Uterus (tissue), 4 donors: Measurements from ENCODE around the gene UBC. TPM values are rescaled to one million over a fixed set of nuclear protein-coding genes. Genes with fewer than 3 reads are reported as not detected.
A peak's percentile ranks its signal among the peaks of the same experiment; 100 is the strongest.

Experiments
- DNase-seq, 2 donors: peaks; one replicate each; pipeline ENCODE4 v3.0.0-alpha.2; 2019 to 2020
- H3K27ac ChIP-seq, 2 donors: fragments of 200-600 bp; sonication (generic); 1 replicate in 1 of 2; 2 replicates in 1 of 2; pipeline ENCODE4 v1.5.1; 2016 to 2018
- H3K27me3 ChIP-seq, 2 donors: fragments of 200-600 bp; sonication (generic); one replicate each; pipeline ENCODE4 v1.5.1; 2018 to 2019; ENCODE audit warnings: control low read depth in 1 of 2
- H3K36me3 ChIP-seq, 2 donors: fragments of 200-600 bp; sonication (generic); one replicate each; pipeline ENCODE4 v1.5.1; 2019; ENCODE audit warnings: control low read depth in 1 of 2
- H3K4me1 ChIP-seq, 2 donors: fragments of 200-600 bp; sonication (generic); one replicate each; pipeline ENCODE4 v1.5.1; 2018 to 2019; ENCODE audit warnings: control low read depth in 1 of 2
- H3K4me3 ChIP-seq, 2 donors: fragments of 200-600 bp; sonication (generic); 1 replicate in 1 of 2; 2 replicates in 1 of 2; pipeline ENCODE4 v1.5.1; 2018 to 2019; ENCODE audit warnings: mild to moderate bottlenecking in 1 of 2
- H3K9me3 ChIP-seq, 2 donors: fragments of 200-600 bp; sonication (generic); one replicate each; pipeline ENCODE4 v1.5.1; 2019; ENCODE audit warnings: control low read depth in 1 of 2
- CTCF ChIP-seq, 4 experiments: fragments of 200-600 bp in 2 of 4; fragments of 450-650 bp in 2 of 4; sonication (generic) in 2 of 4; IDR thresholded peaks; one replicate each; pipeline ENCODE4 v1.5.1; 2016 to 2019; ENCODE audit warnings: antibody characterized with exemption in 4 of 4, mild to moderate bottlenecking in 2 of 4, moderate library complexity in 1 of 4
- POLR2A ChIP-seq, 2 donors: fragments of 450-650 bp; IDR thresholded peaks; one replicate each; pipeline ENCODE4 v1.6.1; 2016; ENCODE audit warnings: antibody characterized with exemption in 2 of 2, mild to moderate bottlenecking in 1 of 2, moderate library complexity in 1 of 2
- intact Hi-C: fragments of 100-400 bp; cut with DNase I; formaldehyde crosslinking; loops from one replicate; pipeline ENCODE4 v1.15.1; 2023; ENCODE audit warnings: low total_unique reads
- microRNA-seq: library from miRNA; unstranded; fragments of <30 nt; microRNA quantifications from one replicate; pipeline ENCODE4, GENCODE V29; 2016; ENCODE audit warnings: borderline microRNAs expressed, borderline replicate concordance
- small RNA-seq: library from RNA; depleted of rRNA; stranded (forward); fragments of <200 nt; gene quantifications from one replicate; pipeline ENCODE3, GENCODE V24; 2016
- total RNA-seq, 4 donors: library from RNA; depleted of rRNA in 3 of 4; stranded (reverse); fragments of >200 nt in 3 of 4; gene quantifications; one replicate each; pipeline versions ENCODE4 v1.1.0 to v1.2.4, GENCODE V29; 2014 to 2023
- donor health status: DM: yes; HTN: yes; CAD: no.

Gene UBC
- total RNA-seq, 4 donors from 2014 or later, result 821 to 1,719 (median 1,034) TPM

DNA sequence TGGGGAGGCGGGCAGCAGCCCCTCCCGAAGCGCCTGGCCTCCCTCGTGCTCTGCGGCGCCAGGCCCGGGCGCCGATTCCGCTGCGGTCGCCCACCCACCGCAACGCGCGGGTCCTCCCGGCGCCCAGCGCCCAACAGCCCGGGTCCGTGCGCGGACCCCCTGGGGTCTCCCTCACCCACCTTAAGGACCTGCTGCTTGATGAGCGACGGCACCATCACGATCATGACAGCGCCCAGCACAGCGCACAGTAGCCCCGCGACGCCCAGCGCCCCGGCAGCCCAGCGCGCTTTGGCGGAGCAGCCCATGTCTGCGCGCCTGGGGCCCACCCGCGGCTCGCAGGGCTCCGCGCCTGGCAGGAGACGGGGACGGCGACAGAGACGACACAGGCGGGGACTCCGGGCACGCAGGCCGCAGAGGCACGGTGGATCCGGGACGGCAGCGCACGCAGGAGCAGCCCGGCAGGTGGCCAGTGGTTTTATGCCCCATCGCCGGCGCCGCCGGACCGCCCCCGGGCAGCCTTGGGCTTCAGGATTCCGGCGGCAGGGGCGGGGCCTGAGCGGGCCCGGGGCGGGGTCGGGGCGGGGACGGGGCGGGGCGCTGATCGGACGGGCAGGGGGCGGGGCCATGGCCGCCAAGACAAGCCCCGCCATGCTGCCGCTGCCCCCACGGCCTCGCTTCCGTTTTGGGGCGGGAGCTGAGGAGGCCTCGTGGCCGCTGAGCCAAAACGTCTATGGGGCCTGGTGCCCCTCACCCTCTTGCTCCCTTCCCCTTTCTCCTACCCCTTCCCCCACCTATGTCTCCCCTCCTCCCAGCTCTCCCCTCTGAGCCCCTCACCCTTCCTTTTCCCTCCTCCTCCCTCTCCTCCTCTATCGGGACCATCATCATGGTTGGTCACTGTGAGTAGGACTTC, 50.8 kb downstream of the UBC start, which contains the start of gene SCARB1:
Gene SCARB1 (minus strand): TSS at position 449 of the 910 bp plus-strand sequence. CDS start 144 bp downstream, at position 305.
- intact Hi-C loops, result no loop called here
- Histone ChIP-seq H3K36me3 (no peaks in the 10 kb centered on the region), H3K4me3 (peak within 1 kb of the TSS; percentile 41 to 50), H3K27me3 (no peaks in the 10 kb centered on the region), H3K4me1 (peaks cover 0 to 8% of the 10 kb centered on the region in 2 donors), H3K27ac (peak within 1 kb of the TSS; percentile 64 to 70), H3K9me3 (no peaks in the 10 kb centered on the region)
- peak; percentile 77 to 87 for DNase-seq
- TF ChIP-seq CTCF (IDR thresholded peaks at IDR 0.05) (peak in 1 of 4 experiments; percentile 38), POLR2A (IDR thresholded peaks at IDR 0.05) (peak in 1 of 2 donors; percentile 43)

- TF ChIP-seq CTCF (IDR thresholded peaks at IDR 0.05), result no peak
- intact Hi-C loops, result no loop called here
- H3K27me3 ChIP-seq, result no peaks in the 10 kb centered on the region
- peaks cover 0 to 8% of the 10 kb centered on the region in 2 donors for H3K4me1 ChIP-seq
- H3K36me3 ChIP-seq, result no peaks in the 10 kb centered on the region
- peak in 1 of 2 donors; percentile 21 for DNase-seq
- H3K9me3 ChIP-seq, result no peaks in the 10 kb centered on the region
- H3K4me3 ChIP-seq, result peak overlapping the region; percentile 41 to 50
- H3K27ac ChIP-seq, result peak overlapping the region; percentile 5 to 70
Measured at GRCh38 chr12:124862768-124863415, 51.6 kb downstream of the UBC start.

DNA sequence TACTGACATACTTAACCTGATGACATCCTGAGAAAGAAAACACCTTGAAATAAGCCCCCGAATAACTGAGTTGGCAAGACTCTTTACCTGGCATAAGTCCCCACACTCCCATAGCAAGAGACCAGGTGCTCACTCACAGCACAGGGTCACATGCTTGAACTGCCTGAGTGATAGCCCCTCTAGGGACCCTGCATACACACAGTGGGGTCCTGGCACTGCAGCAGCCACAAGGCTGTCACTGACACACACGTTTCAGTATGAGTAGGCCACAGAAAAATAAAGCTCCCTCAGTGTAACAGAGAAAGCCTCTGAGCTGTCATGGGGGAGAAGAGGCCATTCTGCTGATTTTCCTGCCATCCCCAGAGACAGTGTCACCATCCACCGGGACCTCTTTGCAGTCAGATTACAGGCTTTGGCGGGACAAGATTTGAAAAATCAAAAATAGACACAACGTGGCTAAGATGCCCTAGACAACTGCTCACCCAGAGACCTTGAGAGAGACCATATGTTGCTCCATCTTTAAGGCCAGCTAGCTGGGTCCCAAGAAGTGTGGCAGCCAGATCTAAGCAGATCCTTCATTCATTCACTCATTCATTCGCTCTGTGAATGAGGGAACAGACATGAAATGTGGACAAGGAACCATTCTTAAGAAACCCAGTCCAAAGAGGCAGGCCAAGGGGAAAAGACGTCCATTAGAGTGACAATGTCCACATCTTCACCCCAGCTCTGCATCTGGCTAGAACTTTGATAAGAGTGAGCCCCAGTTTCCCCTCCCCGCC, 52.4 kb downstream of the UBC start:
- H3K4me3 ChIP-seq, result no peak overlapping the region
- no peaks in the 10 kb centered on the region for H3K27me3 ChIP-seq
- no peaks in the 10 kb centered on the region for H3K9me3 ChIP-seq
- no peak for DNase-seq
- no peaks in the 10 kb centered on the region for H3K36me3 ChIP-seq
- no peak for TF ChIP-seq POLR2A (IDR thresholded peaks at IDR 0.05)
- no peak for TF ChIP-seq CTCF (IDR thresholded peaks at IDR 0.05)
- intact Hi-C loops, result no loop called here
- H3K27ac ChIP-seq, result no peak overlapping the region
- peaks cover 0 to 8% of the 10 kb centered on the region in 2 donors for H3K4me1 ChIP-seq

Small RNAs within 50 kb of the gene (microRNA-seq; reads per million reads assigned to microRNA genes)
- not detected for gene MIR5188

Small RNAs within 50 kb of the gene (small RNA-seq; reads per million reads assigned to genes)
- gene MIR5188, result not detected
- gene RNU6-927P, result not detected

Other genes with a start within 250 kb of the UBC start
- 10 to 100 TPM in 2 of 4 donors, 1 to 10 TPM in 2; 2.1 to 37.0 (median 9.6) TPM for gene SCARB1, start 50.8 kb downstream of the UBC start, total RNA-seq
- 10 to 100 TPM in 2 of 4 donors, 1 to 10 TPM in 1, under 1 TPM in 1; 0.88 to 18.9 (median 7.2) TPM for gene DHX37, start 74.5 kb upstream of the UBC start, total RNA-seq
- gene BRI3BP, start 79.0 kb upstream of the UBC start, total RNA-seq, result 1 to 10 TPM in 3 of 4 donors, under 1 TPM in 1; 0.59 to 8.9 (median 3.2) TPM
- 10 to 100 TPM in 3 of 4 donors, 1 to 10 TPM in 1; 7.6 to 22.3 (median 20.0) TPM for gene AACS, start 150.8 kb upstream of the UBC start, total RNA-seq